ENCODE results near the gene CDK17. TPM values are rescaled to one million over a fixed set of nuclear protein-coding genes. Genes with fewer than 3 reads are reported as not detected.

CDK17 gene
- total RNA-seq, 4 donors from 2014 or later = 38.7 to 93.3 (median 43.4) TPM

GRCh38 chr12:96335270-96335669 lies 65.0 kb downstream of the CDK17 start:
- Histone ChIP-seq H3K9me3 (no peaks in the 10 kb centered on the region), H3K36me3 (no peaks in the 10 kb centered on the region), H3K4me3 (no peak overlapping the region), H3K27ac (no peak overlapping the region), H3K27me3 (no peaks in the 10 kb centered on the region), H3K4me1 (no peaks in the 10 kb centered on the region)
- WGBS = 79% methylated on average over 5 of the region's 5 CpGs
- no peak for DNase-seq (ENCODE audit: low spot score in 2 of 2)
- TF ChIP-seq POLR2AphosphoS5 (IDR thresholded peaks at IDR 0.05) (no peak), POLR2A (IDR thresholded peaks at IDR 0.05) (no peak), EP300 (IDR thresholded peaks at IDR 0.05) (no peak)
- TF ChIP-seq, protein P1, sequence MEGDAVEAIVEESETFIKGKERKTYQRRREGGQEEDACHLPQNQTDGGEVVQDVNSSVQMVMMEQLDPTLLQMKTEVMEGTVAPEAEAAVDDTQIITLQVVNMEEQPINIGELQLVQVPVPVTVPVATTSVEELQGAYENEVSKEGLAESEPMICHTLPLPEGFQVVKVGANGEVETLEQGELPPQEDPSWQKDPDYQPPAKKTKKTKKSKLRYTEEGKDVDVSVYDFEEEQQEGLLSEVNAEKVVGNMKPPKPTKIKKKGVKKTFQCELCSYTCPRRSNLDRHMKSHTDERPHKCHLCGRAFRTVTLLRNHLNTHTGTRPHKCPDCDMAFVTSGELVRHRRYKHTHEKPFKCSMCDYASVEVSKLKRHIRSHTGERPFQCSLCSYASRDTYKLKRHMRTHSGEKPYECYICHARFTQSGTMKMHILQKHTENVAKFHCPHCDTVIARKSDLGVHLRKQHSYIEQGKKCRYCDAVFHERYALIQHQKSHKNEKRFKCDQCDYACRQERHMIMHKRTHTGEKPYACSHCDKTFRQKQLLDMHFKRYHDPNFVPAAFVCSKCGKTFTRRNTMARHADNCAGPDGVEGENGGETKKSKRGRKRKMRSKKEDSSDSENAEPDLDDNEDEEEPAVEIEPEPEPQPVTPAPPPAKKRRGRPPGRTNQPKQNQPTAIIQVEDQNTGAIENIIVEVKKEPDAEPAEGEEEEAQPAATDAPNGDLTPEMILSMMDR (IDR thresholded peaks at IDR 0.05) = no peak

GRCh38 chr12:96334502-96334901 lies 65.7 kb downstream of the CDK17 start:
- no peak overlapping the region for H3K4me3 ChIP-seq
- H3K9me3 ChIP-seq = no peaks in the 10 kb centered on the region
- 74% methylated on average over 2 of the region's 2 CpGs for WGBS
- H3K4me1 ChIP-seq = no peaks in the 10 kb centered on the region
- no peak overlapping the region for H3K27ac ChIP-seq
- H3K36me3 ChIP-seq = no peaks in the 10 kb centered on the region
- no peaks in the 10 kb centered on the region for H3K27me3 ChIP-seq
- TF ChIP-seq POLR2A (IDR thresholded peaks at IDR 0.05) (no peak), EP300 (IDR thresholded peaks at IDR 0.05) (no peak), POLR2AphosphoS5 (IDR thresholded peaks at IDR 0.05) (no peak)
- TF ChIP-seq, protein P1 (IDR thresholded peaks at IDR 0.05) = no peak
- no peak for DNase-seq (ENCODE audit: low spot score in 2 of 2)

DNA sequence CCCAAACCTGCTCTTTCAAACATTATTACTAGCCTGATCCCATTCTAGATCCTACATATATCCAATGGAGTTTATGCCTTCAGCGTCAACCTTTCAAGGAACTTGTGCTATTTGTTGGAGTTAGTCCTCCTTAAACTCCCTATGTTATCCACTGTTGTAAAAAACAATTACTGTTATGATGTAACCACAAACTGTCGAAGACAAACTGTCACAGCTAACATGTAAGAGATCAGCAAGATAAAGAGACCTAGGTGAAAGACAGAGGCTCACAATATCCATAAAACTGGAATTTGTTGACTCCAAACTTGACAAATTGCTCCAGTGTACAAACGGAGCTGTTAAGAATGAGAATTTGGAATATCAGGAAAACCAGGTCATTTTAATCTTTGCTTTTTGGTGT lies 70.7 kb downstream of the CDK17 start:
- no peak overlapping the region for H3K4me3 ChIP-seq
- no peaks in the 10 kb centered on the region for H3K27me3 ChIP-seq
- H3K36me3 ChIP-seq = no peaks in the 10 kb centered on the region
- H3K9me3 ChIP-seq = no peaks in the 10 kb centered on the region
- DNase-seq (ENCODE audit: low spot score in 2 of 2) = no peak
- TF ChIP-seq POLR2A (IDR thresholded peaks at IDR 0.05) = no peak
- no peak for TF ChIP-seq EP300 (IDR thresholded peaks at IDR 0.05)
- no peak overlapping the region for H3K27ac ChIP-seq
- H3K4me1 ChIP-seq = no peaks in the 10 kb centered on the region
- WGBS = 70% methylated on average over 3 of the region's 3 CpGs

DNA sequence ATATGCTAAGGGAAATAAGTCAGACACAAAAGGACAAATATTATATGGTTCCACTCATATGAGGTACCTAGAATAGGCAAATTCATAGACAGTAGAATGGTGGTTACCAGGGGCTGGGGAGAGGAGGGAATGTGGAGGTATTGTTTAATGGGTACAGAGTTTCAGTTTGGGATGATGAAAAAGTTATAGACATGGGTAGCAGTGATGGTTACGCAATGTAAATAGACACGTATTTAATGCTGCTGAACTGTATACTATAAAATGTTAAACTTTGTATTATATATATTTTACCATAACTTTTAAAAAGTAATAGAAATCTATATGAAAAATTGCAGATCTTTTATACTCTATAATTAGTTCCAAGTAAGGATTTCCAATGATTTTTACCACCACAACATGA lies 71.2 kb downstream of the CDK17 start:
- no peaks in the 10 kb centered on the region for H3K27me3 ChIP-seq
- no peak for DNase-seq (ENCODE audit: low spot score in 2 of 2)
- WGBS = 92% methylated on average over 2 of the region's 2 CpGs

DNA sequence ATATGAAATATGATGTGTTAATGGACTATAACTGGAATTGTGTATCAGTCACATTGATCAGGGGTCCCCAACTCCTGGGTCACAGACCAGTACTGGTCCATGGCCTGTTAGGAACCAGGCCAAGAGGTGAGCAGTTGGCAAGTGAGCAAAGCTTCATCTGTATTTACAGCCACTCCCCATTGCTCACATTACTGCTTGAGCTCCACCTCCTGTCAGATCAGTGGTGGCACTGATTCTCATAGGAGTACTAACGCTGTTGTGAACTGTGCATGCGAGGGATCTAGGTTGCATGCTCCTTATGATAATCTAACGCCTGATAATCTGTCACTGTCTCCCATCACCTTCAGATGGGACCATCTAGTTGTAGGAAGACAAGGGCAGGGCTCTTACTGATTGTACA lies 72.3 kb downstream of the CDK17 start:
- no peak overlapping the region for H3K27ac ChIP-seq
- H3K9me3 ChIP-seq = no peaks in the 10 kb centered on the region
- no peak for DNase-seq (ENCODE audit: low spot score in 2 of 2)
- no peaks in the 10 kb centered on the region for H3K27me3 ChIP-seq
- no peak overlapping the region for H3K4me3 ChIP-seq
- H3K4me1 ChIP-seq = no peaks in the 10 kb centered on the region
- WGBS = 67% methylated on average over 3 of the region's 3 CpGs
- H3K36me3 ChIP-seq = peaks cover 8% of the 10 kb centered on the region
- TF ChIP-seq POLR2A (IDR thresholded peaks at IDR 0.05) (no peak), POLR2AphosphoS5 (IDR thresholded peaks at IDR 0.05) (no peak), EP300 (IDR thresholded peaks at IDR 0.05) (no peak)
- TF ChIP-seq, protein P1 (IDR thresholded peaks at IDR 0.05) = no peak

More for the DNA sequence above, 71.2 kb downstream of the CDK17 start:
- no peak overlapping the region for H3K27ac ChIP-seq
- H3K9me3 ChIP-seq = no peaks in the 10 kb centered on the region
- TF ChIP-seq POLR2AphosphoS5 (IDR thresholded peaks at IDR 0.05) = no peak
- no peak for TF ChIP-seq EP300 (IDR thresholded peaks at IDR 0.05)
- TF ChIP-seq, protein P1 (IDR thresholded peaks at IDR 0.05) = no peak
- no peak for TF ChIP-seq POLR2A (IDR thresholded peaks at IDR 0.05)
- no peaks in the 10 kb centered on the region for H3K36me3 ChIP-seq
- no peaks in the 10 kb centered on the region for H3K4me1 ChIP-seq
- no peak overlapping the region for H3K4me3 ChIP-seq

DNA sequence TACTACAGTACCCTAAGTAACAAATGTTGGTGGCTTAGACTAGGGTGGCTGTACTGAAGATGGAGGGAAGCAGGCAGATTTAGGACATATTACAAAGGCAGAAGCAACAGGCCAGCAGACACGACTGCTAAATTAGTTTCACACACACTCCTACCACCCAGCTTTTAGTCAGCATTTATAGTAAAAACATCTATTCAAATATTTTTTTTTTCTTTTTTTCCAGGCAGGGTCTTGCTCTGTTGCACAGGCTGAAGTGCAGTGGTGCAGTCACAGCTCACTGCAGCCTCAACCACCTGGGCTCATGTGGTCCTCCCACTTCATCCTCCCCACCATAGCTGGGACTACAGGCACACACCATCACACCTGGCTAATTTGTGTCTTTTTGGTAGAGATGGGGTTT lies 72.9 kb downstream of the CDK17 start:
- no peak for DNase-seq (ENCODE audit: low spot score in 2 of 2)
- TF ChIP-seq EP300 (IDR thresholded peaks at IDR 0.05) (no peak), POLR2A (IDR thresholded peaks at IDR 0.05) (no peak), POLR2AphosphoS5 (IDR thresholded peaks at IDR 0.05) (no peak)
- TF ChIP-seq, protein P1 (IDR thresholded peaks at IDR 0.05) = no peak
- H3K27ac ChIP-seq = no peak overlapping the region

More for the DNA sequence above, 72.9 kb downstream of the CDK17 start:
- 57% methylated on average over 1 of the region's 1 CpG for WGBS
- no peak overlapping the region for H3K4me3 ChIP-seq
- H3K36me3 ChIP-seq = peaks cover 8% of the 10 kb centered on the region
- no peaks in the 10 kb centered on the region for H3K9me3 ChIP-seq
- no peaks in the 10 kb centered on the region for H3K27me3 ChIP-seq
- no peaks in the 10 kb centered on the region for H3K4me1 ChIP-seq
